HPDE6-E6E7 (cell line): Measurements from ENCODE around the gene SART1.
A peak's percentile ranks its signal among the peaks of the same experiment; 100 is the strongest.
"Not testable (repeated sequence)": the region's sequence is repeated elsewhere in the genome, so short reads cannot be mapped to it uniquely, and the experiment has no call there.

Experiments used
- DNase-seq: peaks from one replicate; pipeline ENCODE4 v3.0.0; 2011; ENCODE audit warnings: missing footprints; ENCODE audit errors: extremely low spot score

Gene SART1

DNA sequence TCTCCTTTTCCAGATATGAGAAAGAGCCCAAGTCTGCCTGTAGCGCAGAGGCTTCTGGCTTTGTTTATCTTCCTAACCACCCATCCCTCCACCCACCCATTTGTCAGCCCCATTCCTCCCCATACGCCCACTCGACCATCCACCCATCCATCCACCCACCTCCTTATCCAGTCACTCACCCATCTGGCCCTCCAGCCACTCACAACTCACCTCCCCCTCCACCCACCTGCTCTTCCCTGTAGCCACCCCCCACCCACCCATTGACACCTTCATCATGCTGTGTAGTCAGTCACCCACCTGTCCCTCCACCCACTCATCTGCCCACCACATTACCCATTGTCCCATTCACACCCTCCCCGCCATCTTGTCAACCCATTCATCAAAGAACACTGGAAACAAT is 55.8 kb downstream of the SART1 start:
- no peak for DNase-seq

DNA sequence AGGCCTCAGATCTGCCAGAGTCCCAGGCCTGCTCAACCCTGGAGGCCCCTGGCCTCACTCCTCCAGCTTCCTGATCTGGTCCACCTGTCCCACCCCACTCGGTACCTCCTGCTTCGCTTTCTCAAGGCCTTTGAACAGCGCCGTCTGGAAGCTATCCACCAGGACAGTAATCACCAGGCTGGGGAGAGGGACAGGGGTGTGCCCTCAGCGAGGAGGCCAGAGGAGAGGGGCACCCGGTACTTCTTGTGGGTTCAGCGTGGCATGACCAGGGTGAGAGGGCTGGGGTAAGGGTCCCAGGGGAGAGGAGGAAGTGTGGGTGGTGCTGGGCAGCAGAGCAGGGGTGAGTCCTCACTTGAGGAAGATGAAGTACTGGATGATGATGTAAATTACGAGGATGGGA is 58.7 kb downstream of the SART1 start:
- DNase-seq: no peak

DNA sequence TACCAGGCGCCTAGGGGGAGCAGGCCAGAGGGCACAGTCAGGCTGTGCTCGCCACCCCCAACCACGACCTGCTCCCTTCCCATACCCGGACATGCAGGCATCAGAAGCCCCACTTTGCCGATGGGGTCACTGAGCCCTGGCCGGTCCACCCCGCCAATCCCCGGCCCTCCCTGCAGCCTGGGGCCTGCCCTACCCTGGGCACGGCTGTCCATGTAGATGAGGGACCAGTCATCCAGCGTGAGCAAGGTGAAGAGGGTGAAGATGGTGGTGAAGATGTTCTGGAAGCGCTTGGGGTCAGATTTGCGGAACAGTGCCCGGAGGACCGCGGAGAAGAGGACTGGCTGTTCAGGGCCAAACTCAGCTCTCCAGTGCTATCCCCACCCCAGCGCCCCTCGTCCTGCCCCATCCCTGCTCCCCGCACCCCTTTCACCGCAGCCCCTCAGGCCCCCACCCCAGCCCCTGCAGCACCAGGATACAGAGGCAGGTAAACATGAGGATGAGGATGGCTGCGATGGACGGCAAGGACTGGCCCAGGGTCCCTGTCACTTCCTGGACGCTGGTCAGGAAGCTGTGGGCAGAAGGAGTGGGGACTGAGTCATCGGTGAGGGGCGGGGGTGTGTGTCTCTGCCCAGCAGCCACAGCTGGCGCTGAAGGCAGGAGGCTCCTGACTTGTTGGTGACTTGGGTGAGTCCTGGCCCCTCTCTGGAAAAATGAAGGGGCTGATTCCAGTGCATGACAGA is 59.3 kb downstream of the SART1 start:
- peak; percentile 81 for DNase-seq

DNA sequence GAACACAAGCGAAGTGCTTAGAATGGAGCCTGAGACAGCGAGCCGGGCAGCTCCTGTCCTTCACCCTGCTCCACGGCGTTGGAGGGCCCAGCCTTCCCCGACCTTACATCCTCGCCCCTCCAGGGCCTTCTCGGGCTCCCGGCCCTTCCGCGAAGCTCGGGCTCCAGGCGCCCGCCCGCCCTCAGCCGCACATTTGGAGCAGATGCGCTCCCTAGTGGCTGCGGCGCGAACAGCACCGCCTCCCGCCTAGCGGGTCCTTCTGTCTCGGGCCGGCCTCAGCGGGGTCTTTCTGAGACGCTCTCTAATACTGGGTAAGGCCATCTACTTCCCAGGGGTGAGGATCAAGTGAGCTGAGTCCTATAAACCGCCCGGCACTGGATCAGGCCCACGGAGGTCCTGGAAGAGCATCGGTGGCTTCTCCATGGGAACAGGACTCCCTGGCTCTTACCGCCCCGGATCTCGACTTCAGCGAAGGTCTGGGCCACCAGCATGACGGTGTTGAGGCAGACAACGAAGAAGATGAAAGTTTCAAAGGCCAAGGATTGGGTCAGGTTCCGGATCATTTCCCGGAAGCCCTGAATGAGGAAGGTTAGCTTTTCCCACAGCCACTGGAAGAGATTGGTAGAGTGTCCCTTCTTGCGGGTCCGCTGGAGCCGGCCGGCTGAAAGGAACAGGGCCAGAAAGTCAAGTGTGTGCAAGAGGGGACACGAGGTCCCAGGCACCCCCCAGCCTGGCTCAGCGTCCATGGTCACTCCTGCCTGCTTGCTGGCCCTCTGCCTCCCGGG is 61.1 kb downstream of the SART1 start:
- peak; percentile 72 for DNase-seq

DNA sequence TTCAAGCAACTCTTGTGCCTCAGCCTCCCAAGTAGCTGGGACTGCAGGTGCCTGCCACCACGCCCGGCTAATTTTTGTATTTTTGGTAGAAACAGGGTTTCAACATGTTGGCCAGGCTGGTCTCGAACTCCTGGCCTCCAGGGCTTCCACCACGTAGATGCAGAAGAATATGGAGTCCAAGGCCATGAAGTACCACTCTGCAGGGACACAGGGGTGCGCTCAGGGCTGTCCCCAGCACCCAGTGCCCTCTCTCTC is 61.6 kb downstream of the SART1 start:
- DNase-seq: not testable (repeated sequence)

DNA sequence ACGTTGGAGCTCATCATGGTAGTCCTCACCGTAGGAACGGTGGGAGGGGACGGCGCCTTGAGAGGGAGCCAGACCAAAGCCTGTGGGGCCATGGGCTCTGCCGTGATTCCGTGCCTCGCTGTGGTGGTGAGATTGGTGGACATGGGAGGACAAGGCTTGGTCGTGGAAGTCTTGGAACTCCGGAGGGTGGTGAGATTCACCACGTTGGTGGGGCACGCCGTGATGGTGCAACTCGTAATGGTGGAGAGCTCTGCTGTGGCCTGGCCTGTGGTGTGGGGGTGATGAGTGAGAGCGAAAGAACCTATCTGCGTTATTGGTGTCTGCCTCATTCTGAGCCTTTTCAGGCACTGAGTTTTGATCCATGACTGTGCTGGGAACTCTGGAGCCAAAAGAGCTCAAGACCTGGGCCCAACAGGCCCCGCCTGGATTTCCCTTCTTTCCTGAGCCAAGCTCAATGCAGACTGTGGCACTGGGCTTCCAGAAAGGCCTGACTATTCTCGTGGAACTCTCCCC is 64.5 kb downstream of the SART1 start, which contains the start of gene CATSPER1:
TSS of gene CATSPER1 (minus strand) at position 463 of the 513 bp plus-strand sequence. CDS start at position 363, 100 bp downstream.
- no peak for DNase-seq
